ENCODE measurements around the gene ARHGEF18. TPM values are rescaled to one million over a fixed set of nuclear protein-coding genes. Genes with fewer than 3 reads are reported as not detected.
A peak's percentile ranks its signal among the peaks of the same experiment; 100 is the strongest.
"Not testable (repeated sequence)": the region's sequence is repeated elsewhere in the genome, so short reads cannot be mapped to it uniquely, and the experiment has no call there.

The ARHGEF18 gene
- 15.7 TPM for polyA plus RNA-seq (ENCODE audit: insufficient read length)

DNA sequence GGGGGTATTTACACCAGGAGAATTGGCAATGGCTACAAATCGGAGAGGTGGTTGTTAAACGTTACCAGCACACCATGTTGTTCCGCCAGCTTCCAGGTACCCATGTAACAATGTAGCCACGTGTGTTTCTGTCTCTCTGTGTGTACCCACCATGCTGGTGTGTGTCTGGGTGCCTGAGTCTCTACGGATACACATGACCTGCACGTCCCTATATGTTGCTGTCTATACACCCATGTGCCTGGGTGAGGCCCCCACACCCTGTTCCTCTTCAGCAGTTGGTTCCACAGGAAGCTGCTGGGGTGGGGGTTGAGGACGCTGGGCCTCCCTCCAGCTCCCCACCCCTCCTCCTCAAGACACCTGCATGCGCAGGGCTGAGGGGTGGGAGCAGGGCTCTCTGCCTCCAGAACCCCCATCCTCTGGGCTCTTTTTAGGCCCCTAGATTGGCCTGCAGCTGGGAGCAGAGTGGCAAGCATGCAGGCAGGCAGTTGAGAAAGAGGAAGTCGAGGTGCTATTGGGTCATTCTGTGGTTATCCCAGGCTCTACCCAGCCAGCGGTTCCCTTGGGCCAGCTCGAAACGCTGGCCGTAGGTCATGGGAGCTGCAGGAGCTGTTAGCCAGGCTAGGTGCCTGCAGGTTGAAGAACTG lies at the start of gene ARHGEF18:
Gene ARHGEF18 (plus strand): TSS at position 351 of the 644 bp plus-strand sequence. CDS start 13,954 bp downstream, outside the sequence.
- DNase-seq: no peak

DNA sequence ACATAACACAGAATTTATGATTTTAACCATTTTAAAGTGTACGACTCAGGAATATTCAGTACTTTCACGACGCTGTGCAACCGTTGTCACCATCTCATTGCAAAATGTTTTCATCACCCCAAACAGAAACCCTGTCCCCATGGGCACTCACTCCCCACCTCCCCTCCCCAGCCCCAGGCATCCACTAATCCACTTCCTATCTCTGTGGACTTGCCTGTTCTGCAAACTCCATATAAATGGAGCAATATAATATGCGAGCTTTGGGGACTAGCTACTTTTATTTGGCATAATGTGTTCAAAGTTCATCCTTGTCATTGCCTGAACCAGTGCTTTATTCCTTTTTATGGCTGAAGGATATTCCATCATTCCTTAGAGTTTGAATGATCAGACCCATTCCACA lies 47.2 kb upstream of the ARHGEF18 start:
- DNase-seq: no peak

DNA sequence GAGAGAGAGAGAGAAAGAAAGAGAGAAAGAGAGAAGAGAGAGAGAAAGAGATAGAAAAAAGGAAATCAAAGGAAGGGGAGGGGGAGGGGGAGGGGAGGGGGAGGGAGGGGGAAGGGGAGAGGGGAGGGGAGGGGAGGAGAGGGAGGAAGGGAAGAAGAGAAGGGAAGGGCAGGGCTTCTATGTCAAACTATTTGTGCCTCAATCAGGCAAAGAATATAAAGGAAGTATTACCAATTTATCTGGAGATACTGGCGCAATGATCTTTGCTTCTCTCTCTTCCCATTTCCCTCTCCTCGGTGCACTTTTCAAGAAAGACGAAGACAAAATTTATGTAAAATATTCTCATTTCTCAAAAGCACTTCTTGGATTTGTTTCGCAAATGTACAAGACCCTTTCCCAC lies 45.3 kb upstream of the ARHGEF18 start:
- no peak for DNase-seq

DNA sequence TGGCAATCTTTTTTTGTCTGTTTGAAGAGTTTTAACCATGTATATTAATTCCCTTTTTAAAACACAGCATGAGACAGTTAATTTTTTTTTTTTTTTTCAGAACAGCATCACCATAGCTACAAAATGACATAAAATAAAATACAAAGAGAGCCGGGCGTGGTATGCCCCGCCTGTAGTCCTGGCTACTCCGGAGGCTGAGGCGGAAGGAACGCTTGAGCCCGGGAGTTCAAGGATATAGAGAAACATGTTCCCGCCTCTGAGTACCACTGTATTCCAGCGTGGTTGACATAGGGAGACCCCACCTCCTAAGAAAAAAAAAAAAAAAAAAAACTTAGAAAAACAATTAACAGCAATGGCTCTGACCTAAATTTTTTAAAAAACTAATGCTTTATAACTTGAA lies 44.5 kb upstream of the ARHGEF18 start:
- no peak for DNase-seq

DNA sequence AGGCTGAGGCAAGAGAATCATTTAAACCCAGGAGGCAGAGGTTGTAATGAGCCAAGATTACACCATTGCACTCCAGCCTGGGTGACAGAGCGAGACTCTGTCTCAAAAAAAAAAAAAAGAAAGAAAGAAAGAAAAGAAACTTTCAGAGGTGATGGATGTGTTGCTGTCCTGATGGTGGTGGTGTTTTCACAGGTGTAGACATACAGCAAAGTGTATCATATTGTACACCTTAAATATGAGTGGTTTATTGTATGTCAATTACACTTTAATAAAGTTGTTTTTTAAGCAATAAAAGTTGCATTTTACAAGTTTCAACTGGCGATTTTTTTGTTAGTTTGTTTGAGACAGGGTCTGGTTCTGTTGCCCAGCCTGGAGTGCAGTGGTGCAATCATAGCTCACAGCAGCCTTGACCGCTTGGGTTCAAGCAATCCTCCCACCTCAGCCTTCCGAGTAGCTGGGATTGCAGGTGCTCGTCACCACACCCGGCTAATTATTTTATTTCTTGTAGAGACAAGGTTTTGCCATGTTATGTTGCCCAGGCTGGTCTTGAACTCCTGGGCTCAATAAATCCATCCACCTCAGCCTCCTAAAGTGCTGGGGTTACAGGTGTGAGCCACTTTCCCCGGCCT lies 41.0 kb upstream of the ARHGEF18 start:
- no peak for DNase-seq

DNA sequence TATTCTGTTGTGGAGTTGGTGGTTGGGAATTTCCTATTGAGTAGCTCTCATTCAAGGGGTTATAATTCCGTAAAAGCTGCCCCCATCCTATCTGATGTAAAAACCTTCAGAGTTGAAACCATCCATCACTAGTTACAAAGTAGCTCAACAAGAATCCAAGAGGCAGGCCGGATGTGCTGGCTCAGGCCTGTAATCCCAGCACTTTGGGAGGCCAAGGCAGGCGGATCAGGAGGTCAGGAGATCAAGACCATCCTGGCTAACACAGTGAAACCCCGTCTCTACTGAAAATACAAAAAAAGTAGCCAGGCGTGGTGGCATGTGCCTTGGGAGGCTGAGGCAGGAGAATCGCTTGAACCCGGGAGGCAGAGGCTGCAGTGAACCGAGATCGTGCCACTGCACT lies 40.4 kb upstream of the ARHGEF18 start:
- not testable (repeated sequence) for DNase-seq

DNA sequence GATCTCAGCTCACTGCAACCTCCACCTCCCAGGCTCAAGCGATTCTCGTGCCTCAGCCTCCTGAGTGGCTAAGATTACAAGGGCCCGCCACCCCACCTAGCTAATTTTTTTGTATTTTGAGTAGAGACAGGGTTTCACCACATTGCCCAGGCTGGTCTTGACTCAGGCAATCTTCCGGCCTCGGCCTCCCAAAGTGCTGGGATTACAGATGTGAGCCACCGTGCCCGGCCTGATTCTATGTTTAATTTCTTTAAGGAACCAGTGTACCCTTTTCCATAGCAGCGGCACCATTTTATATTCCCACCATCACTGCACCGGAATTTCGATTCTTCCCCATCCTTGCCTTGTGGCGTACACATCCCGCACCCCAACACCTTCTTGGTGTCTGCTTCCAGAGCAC lies 36.8 kb upstream of the ARHGEF18 start:
- no peak for DNase-seq

DNA sequence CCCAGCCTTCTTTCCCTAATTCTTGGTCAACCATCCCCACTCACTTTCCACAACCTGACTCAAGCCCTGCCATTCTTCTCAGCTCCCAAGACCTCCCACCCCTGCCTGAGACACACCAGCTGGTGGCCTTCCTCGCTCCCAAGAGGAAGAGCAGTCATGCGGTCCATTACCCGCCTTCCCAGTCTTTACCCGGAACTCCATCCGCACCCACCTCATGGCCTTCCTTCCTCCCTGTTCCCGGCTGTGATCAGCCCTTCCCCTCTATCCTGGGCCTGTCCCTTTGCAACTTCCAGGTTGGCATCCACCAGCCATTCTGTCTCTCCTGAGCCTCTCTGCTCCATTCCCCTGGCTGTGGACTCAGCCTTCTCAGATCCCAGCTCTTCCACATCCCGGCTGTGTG lies 35.9 kb upstream of the ARHGEF18 start:
- DNase-seq: no peak

DNA sequence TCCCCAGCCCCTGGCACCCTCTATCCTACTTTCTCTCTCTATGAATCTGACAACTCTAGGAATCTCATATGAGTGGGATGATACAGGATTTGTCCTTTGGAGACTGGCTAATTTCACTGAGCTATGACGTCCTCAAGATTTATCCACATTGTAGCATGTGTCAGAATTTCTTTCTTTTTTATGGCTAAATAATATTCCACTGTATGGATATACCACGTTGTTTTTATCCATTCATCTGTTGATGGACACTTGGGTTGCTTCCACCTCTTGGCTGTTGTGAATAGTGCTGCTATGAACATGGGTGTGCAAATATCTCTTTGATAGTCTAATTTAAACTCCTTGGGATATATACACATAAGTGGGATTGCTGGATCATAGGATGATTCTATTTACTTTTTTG lies 30.6 kb upstream of the ARHGEF18 start:
- no peak for DNase-seq

DNA sequence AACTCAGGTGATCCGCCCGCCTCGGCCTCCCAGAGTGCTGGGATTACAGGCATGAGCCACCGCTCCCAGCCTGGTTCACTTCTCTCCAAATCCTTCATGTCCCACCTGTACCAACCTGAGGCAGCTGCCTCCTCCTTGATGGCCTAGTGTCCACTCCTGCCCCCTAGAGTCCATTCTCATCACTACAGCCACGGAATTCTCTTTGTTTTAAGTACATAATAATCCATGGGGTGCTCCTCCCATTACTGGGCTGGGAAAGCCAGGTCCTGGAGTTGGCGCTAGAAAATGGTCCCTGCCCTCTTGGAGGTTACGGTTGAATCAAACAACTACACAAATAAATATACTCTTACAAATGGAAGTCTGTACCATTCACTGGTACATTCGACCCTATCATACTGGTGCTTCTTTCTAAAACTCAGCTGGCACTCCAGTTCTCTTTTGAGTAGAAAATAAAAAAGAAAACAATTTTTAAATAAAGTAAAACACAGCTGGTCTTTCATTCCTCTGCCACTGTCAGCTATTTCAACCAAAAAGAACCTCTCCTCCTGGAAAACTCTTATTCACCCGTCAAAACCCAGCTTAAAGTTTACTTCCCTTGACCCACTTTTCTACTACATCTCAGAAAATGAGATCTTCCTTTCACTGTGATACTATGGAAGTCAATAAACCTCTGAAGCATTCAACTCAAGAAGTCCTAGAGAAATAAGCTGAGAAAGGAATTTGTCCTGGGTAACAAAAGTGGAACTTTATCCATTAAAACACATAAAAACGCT lies 22.4 kb upstream of the ARHGEF18 start:
- DNase-seq: no peak

DNA sequence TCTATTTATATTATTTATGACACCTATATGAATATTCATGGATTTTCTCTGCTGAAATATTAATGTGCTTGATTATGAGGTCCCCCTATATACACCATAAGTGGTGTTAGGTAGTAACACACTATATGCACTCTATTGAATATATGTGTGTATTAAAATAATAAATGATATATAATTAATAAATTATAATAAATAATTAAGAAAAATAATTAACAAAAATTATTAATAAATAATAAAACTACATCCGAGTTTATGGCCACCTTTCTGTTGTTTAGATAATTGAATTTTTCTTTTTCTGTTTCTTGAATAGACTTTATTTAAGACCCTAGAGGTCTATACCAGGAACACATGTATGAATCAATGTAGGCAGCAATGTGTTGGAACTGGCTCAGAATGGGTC lies 20.9 kb upstream of the ARHGEF18 start:
- no peak for DNase-seq

DNA sequence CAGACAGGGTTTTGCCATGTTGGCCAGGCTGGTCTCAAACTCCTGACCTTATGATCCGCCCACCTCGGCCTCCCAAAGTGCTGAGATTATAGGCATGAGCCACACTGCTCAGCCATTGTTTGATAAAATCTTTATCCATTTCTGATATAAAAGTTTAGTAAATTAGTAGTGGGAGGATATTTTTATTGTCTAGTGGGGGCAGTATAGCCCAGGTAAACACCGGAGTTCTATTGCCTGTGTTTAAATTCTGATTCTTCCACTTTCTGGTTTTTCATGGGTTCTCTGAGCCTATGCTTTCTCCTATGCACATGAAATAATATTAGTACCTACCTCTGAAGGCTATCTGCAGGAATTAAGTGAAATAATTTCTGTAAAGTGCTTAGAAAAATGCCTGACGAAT lies 20.1 kb upstream of the ARHGEF18 start:
- DNase-seq: no peak

DNA sequence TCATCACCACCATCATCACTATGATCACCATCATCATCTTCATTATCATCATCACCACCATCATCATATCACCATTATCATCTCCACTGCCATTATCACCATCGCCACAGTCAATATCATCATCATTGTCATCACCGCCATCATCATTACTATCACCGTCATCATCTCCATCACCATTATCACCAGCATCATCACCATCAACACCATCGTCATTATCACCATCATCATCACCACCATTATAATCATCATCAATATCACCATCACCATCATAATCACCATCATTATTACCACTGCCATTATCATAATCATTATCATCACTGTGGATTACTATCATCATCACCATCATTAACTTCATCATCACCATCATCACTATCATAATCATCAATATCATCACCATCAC lies 17.3 kb upstream of the ARHGEF18 start:
- DNase-seq: no peak

DNA sequence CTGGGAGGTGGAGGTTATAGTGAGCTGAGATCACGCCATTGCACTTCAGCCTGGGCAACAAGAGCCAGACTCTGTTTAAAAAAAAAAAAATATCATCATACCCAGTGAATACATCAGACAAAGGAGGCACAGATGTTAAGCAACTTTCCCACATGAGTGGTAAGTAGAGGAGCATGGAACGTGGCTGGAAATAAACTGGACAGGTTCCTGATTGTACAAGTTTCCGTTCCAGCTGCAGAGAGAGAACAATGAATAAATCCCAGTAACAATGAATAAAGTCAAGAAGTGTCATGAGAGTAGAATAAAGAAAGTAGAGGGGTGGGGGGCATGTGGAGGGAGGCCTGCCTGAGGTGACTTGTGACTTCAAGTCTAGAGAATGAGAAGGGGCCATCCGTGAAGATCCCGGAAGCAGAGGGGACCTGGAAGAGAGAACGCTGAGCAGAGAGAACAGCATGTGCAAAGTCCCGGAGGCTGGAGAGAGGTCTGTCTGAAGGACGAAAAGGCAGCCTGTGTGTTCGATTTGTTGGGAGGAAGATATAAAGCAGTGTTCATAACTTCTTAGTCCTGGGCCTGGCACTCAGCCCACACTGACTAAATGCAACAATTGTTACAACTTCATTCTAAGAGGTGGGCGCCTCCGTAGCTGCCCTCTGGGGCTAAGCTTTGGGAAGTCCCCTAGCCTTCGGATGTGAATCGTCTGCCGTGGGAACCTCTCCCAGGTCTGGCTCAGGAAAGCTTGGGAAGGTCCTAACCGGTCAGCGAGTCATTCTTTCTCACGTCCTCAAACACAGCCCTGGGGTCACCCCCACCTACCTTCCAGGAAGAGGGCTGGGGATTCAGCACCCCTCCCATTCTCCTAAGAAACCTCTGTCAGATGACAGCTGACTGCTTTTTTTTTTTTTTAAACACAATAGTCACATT lies 15.3 kb upstream of the ARHGEF18 start:
- DNase-seq: no peak

DNA sequence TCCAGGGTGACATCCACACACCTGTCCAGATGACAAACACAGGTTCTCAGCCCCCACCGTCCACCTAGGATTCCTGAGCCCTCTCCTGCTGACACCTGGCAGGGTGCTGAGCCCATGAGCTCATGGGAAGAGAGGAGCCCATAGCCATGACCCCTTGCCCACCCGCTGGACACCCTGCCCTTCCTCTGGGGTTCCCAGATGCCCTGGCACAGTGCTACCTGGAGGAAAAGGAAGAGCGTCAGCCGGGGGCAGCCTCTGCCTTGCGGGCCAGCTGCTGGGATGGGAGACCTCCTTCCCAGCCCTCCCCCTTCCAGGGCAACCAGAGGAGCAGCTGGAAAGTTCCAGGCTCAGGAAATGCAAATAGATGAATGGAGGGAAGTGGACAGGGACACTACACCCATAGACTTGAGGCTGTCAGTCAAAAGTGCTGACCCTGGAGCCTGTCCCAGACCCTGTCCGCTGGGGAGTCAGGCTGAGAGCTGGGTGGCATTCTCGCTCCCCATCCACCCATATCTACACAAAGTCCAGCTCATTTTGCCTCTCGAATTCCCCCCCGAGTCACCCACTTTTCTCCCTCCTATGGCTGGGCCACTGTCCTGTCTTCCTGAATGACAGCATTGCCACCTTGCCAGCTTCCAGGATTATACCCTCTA lies 12.3 kb upstream of the ARHGEF18 start:
- no peak for DNase-seq

DNA sequence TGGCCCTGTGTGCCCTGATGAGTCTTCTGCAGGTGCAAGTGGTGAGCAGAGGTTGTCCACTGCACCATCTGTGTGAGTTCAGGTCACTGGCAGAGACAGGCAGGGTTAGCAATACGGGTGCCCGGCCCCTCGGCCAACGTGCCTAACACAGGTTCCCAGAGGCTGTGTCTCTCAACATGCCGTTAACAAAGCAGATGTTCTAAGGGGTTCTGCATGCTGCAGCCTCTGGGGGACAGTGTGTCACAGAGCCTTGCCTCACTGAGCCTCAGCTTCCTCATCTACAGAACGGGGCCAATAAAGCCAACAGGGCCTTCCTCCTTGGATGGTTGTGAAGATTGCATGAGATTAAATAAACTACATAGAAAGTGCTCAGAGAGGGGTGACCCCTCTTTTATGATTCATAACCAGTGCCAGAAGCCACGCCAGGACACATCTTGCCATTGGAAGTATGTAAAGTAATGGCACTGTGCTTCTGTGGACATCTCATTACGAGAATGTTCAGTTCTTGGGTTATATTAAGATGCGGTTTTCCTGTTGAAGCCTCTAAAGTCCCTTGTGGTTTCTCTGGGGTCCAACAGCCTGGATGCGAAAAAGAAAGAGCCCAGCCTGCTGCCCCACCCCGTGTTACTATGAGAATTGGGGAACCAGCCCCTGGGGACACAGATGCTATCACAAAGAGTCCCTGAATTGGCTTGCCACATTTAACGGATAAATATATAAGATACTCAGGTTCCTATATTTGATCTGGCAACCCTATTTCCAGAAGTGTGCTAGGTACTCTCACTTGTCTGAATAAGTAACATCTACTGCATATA lies 11.2 kb upstream of the ARHGEF18 start:
- DNase-seq: no peak

DNA sequence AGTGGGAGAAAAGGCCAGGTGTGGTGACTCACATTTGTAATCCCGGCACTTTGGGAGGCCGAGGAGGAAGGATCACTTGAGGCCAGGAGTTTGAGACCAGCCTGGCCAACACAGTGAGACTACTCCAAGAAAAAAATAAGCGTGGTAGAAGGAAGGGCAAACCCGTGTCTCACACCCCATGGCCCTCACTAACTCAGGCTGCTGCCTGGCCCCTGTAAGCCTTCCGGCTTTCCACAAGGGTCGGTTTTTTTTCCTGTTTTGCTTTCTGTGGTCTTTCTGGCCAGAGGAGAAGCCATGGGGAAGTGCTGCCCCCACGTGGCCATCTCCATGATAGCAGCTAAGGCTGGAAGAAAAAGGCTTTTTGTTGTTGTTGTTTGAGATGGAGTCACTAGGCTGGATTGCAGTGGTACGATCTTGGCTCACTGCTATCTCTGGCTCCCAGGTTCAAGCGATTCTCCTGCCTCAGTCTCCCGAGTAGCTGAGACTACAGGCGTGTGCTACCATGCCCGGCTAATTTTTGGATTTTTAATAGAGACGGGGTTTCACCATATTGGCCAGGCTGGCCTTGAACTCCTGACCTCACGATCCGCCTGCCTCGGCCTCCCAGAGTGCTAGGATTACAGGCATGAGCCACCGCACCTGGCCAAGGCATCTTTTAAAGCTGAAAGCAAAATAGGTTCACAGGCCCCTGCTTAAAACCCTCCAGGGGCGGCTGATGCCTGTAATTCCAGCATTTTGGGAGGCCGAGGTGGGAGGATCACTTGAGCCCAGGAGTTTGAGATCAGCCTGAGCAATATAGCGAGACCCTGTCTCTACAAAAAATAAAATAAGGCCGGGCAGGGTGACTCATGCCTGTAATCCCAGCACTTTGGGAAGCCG lies 7.5 kb upstream of the ARHGEF18 start:
- peak; percentile 77 for DNase-seq

DNA sequence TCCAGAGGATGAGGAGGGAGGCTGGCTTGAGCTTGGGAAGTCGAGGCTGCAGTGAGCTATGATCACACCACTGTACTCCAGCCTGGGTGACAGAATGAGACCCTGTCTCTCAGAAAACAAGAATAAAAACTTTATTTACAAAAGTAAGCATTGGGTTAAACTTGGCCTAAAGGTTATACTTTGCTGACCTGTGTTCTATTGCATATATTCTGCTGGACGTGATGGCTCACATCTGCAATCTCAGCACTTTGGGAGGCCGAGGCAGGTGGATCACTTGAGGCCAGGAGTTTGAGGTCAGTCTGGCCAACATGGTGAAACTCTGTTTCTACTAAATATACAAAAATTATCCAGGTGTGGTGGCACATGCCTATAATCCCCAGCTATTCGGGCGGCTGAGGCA lies 6.6 kb upstream of the ARHGEF18 start:
- DNase-seq: no peak

DNA sequence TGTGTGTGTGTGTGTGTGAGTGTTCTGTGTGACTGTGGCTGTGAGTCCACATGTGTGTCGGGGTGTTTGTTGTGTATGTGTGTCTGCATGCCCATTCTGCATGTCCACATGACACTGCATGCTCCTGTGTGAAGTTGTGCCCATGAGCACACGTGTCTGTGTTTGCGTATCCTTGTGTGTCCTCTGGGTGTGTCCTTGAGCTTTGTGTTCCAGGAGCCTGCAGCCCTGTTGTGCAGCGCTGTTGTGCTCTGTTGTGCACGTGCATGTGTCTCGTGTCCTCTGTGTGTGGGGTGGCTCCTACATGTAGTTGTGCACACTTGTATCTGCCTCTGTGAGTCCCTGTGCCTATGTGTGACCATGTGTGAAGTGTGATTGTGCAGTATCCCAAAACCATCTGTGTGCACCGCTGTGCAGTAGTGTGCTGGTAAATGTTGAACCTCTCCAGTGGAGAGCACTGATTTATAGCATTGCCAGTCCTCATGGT lies 2.2 kb upstream of the ARHGEF18 start:
- DNase-seq: no peak

DNA sequence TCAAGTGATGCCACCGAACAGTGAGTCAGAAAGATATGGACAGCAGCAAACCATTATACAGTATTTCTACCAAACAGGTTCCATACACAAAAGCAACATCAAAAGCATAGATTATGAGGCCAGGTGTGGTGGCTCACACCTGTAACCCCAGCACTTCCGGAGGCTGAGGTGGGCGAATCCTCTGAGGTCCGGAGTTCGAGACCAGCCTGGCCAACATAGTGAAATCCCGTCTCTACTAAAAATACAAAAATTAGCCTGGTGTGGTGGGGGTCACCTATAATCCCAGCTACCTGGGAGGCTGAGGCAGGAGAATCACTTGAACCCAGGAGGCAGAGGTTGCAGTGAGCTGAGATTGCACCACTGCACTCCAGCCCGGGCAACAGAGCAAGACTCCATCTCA lies 1.7 kb upstream of the ARHGEF18 start:
- not testable (repeated sequence) for DNase-seq

All from hindlimb muscle (tissue), 1 donor.